ENCODE results near the gene HPCAL4. TPM values are rescaled to one million over a fixed set of nuclear protein-coding genes. Genes with fewer than 3 reads are reported as not detected.

The HPCAL4 gene
- total and polyA plus RNA-seq, 9 of the 15 experiments (the other 6 are each of a cell fraction or from before 2014, with no cell fraction given) = 0.01 to 0.04 (median 0.04) TPM; not detected in 4

GRCh38 chr1:39672551-39672947 lies 18.7 kb downstream of the HPCAL4 start (continued):
- TF ChIP-seq ZBTB40 (IDR thresholded peaks at IDR 0.05) (no peak), ZBTB40 (CRISPR knock-in tag; IDR thresholded peaks at IDR 0.05) (no peak), CHD4 (IDR thresholded peaks at IDR 0.05; ENCODE audit: insufficient read depth, insufficient replicate concordance, low read depth, low read length, poor library complexity, severe bottlenecking) (peak; percentile 30), NONO (IDR thresholded peaks at IDR 0.05; ENCODE audit: low read depth in 2 of 2, low read length in 1 of 2) (no peak), NR2C2 (CRISPR knock-in tag; IDR thresholded peaks at IDR 0.05) (no peak), NR2C2 (tag; IDR thresholded peaks at IDR 0.05) (no peak), CTCFL (IDR thresholded peaks at IDR 0.05; ENCODE audit: borderline replicate concordance, insufficient read depth, low read depth, low read length, poor library complexity, severe bottlenecking) (peak; percentile 1), SMARCA4 (IDR thresholded peaks at IDR 0.05) (no peak), FOSL1 (tag; conservative IDR thresholded peaks at IDR 0.05) (no peak), CBX8 (IDR thresholded peaks at IDR 0.05; ENCODE audit: borderline replicate concordance, extremely low read depth, low read depth, low read length, poor library complexity, severe bottlenecking) (no peak), ZNF184 (CRISPR knock-in tag; IDR thresholded peaks at IDR 0.05) (no peak)
